HG02678 (cell line): ENCODE results near the gene DOCK2.
"Not testable (repeated sequence)": the region's sequence is repeated elsewhere in the genome, so short reads cannot be mapped to it uniquely, and the experiment has no call there.

Experiments
- ATAC-seq: cut with Tn5 transposase; IDR thresholded peaks from one replicate; pipeline ENCODE4 v1.9.1; 2021; ENCODE audit warnings: mild to moderate bottlenecking, moderate library complexity; ENCODE audit not compliant: unreplicated experiment

The DOCK2 gene

DNA sequence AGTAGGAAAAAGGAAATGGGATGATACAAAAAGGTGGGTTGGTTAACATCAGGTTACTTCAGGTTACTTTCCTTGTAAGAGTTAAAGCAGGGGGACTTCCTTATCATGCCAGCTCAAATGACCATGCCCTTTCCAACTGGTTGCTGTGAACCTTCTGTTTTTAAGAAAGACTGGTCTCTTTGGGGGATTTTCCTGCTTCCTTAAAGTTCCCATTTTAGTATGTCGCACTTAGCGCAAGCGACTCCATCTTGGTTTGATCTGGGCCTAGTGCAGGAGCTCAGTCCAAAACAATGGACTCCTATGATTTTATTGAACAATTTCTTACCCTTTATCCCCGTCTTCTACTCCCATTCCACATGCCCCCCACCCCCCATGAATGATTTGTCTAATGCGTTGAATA lies 173.4 kb downstream of the DOCK2 start:
- ATAC-seq, result no peak

DNA sequence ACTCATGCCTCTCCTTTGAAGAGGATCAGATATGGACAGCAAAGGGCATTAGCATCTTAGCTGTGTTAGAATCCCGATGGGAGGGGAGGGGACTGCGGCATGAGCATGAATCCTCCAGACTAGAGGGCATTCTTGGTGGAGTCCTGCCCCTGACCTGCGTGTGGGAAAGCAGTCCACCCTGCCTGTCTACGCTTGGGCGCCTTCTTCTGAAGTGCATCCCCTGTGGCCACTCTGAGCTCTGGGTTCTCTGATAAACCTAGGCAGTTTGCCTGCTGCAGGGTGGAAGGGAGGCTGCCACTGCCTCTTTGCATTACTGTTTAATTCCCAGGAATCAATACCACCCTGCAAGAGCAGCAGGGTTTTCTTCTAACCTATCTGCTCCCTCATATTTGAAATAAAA lies 173.9 kb downstream of the DOCK2 start:
- no peak for ATAC-seq

DNA sequence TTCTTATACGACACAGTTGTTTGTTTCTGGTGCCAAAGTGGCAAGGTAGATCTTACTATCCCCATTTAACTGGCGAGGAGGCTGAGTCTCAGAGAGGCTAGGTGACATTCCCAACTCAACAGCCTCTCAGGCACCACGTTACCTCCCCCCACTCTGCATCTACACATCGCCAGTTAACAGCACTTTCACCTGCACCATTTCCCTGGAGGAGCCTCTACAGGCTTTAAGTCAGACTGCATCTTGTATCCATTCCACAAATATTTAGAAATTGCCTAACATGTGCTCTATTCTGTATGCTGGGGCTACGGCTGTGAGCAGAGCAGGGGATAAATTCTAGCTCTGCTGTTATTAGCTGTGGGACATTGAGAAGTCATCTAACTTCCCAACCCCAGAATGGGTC lies 174.6 kb downstream of the DOCK2 start:
- ATAC-seq, result no peak

DNA sequence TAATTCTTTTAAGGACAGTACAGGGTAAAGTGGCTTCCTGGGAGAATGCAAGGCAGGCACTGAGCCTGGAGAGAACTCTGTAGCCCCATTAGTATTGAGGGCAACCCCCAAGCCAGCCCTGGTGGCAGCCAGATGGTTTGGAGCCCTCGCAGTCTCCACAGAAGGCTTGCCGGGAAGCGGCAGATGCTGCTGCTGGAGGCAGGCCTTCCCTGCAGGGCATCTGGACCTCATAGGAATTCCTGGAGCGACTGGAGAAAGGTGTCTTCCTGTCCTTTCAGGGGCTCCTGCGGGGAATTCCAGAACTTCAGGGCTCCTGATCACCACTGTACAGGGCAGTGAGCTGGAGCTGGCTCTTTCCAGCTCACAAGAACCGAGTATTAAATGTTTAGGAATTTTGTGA lies 175.7 kb downstream of the DOCK2 start:
- ATAC-seq, result no peak

DNA sequence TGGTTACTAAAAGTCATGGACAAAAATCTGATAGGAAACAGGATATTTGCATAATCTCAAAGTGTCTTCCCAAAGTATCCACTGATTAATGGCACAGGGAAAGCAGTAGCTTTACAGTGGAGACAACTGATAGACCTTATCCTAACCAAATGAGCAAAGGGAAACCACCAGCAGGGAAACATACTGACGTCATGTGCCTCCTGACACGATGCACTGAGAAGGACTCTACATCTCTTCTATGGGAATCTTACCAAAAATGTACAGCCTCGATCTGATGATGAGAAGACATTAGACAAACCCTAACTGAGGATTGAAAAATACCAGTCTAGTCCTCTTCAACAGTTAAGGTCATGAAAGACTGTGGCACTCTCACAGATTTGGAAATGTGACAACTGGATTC lies 177.0 kb downstream of the DOCK2 start:
- no peak for ATAC-seq

DNA sequence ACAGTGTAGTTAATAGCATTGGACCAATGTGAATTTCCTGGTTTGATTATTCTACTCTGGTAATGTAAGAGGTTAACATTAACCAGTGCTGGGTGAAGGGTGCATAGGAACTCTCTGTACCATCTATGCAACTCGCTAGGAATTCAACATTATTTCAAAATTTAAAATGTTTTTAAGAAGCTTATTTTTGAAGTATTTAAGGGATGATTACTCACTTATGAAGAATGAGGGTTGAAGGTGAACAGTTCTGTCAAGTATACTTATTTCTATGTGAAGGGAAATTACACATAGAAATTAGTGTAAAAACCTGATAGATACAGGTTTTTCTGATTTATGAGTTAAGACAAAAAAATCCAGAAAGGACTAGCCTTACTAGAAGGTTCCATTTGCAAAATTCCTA lies 177.4 kb downstream of the DOCK2 start:
- no peak for ATAC-seq

DNA sequence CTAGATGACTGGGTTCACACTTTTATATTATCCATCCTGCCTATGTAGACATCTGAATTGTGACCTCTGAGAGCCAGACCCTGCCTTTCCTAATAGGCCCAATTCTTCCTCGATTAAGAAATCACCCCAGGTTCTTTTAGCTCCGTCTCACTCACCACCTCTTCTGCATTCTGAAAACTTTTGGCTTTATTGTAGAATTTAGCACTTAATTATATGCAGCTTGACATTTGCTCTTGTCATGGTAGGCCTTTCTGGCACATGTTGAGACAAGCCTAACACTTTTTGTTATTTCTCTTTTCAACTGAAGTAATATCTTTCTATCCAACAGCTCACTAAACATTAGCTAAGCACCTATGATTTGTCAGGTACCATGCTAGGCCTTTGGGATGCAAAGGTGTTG lies 180.0 kb downstream of the DOCK2 start:
- no peak for ATAC-seq

DNA sequence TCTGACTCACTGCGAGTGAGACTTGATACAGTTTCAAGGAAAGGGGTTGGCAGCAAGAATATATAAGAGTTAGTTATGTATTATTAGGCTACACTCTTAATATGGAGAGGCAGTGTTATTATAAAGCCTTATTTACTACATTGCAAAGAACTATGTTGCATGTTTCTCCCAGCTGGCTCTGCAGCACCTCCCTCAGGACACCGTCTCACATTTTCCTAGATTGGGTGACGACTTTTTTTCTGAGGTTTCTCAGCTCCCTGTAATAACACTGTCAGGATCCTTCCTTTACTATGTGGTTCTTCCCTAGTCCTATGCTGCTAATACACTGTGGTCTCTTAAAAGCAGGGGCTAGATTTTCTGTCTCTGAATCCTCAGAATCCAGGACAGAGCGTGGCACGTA lies 189.5 kb downstream of the DOCK2 start:
- ATAC-seq, result no peak

DNA sequence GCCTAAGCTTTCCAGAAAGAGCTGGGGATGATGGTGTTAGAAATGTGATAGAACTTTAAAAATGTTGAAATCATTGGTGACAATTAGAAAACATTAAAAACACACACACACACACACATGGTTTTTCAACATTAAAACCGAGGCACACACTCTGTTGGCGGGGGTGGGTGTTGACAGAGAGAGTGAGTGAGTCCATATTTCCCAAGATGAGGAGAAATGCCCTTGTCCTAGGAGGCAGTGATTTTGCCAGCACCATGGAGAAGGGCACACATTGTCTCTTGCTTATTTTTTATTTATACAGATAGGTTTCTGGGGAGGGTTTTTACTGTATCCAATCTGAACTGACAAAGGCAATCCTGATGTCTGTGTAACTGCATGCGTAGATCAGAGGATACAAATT lies 190.7 kb downstream of the DOCK2 start:
- no peak for ATAC-seq

DNA sequence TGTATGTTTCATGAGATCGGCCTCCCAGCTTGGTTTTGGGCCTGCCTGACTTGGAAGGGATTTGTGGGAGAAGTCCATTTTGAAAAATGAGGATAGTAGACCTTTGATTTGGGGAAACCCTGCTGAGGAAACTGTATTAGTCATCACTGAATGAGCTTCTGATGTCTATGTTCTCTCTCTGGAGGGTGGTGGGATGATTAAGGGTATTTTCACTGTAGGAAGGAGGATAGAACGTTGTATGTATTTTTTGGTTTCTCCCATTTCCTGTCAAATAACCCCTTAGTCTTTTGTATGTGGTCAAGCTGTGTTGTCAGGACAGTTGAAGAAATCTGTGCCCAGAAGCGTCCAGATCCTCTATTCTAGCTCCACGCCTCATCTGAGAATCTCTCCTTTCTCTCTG lies 191.3 kb downstream of the DOCK2 start:
- ATAC-seq, result no peak

DNA sequence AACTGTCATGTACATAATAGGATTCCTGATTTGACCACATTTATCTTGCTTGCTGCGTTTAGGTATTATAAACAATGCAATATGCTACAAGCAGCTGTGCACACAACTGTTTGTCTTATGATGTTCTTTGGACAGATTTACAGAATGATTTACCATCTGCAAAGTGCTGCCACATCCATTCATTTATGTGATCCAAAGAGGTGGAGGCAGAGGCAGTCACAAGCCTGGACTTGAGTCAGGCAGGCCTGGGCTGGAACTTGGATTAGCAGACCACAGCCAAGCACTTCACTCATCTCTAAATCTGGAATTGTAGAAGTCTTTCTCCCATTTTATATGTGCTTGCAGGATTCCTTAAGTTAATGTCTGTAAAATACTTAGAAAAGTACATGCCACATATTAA lies 194.3 kb downstream of the DOCK2 start:
- no peak for ATAC-seq

DNA sequence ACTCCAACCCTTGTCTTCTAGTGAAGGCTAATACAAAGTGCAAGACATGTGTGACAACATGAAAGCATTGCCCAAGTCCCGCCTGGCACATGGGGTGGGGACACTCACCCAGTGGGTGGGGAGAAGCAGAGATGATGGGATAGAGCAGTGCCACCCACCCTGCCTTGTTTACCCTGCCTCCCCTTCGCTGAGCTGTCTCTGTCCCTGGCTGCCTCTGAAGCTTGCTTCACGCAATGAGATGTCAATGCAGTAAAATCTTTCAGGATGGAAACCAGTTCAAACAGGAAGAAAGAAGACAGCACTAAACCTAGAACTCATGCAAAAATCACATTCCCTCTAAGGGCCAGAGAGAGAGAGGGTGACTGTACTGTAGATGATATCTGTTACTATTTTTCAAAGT lies 195.2 kb downstream of the DOCK2 start:
- no peak for ATAC-seq

DNA sequence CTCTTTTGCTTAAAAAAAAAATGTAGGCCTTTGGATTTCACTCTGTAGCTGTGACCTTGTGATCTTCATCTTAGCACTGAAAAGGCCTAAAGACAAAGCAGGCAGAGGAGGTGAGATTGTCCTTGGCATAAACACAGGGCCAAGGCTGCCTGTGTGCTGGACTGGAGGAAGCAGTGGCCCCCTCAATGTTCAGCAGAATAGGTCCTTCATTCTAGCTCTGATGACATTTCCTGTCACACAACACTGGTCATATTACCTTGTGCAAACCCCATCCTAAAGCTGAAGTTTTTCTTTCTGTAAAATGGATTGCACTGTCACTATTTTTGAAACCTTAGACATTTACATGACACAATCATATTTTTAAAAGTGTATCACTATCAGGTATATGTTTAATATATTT lies 195.8 kb downstream of the DOCK2 start:
- ATAC-seq, result no peak

DNA sequence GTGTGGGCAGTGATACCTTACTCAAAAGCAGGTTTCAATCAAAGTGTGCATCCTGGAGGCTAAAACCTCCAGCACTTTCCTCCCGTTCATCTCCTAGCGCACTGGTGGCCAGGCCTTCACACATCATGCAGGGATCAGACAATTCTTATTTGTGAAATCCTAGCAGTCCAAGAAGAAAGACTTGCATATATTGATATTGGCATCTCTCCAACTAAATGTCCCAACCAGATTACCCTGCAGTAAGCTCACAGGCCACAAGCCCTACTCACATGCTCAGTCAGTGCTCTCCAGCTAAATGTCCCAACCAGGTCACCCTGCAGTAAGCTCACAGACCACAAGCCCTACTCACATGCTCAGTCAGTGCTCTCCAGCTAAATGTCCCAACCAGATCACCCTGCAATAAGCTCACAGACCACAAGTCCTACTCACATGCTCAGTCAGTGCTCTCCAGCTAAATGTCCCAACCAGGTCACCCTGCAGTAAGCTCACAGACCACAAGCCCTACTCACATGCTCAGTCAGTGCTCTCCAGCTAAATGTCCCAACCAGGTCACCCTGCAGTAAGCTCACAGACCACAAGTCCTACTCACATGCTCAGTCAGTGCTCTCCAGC lies 196.7 kb downstream of the DOCK2 start:
- ATAC-seq, result not testable (repeated sequence)

DNA sequence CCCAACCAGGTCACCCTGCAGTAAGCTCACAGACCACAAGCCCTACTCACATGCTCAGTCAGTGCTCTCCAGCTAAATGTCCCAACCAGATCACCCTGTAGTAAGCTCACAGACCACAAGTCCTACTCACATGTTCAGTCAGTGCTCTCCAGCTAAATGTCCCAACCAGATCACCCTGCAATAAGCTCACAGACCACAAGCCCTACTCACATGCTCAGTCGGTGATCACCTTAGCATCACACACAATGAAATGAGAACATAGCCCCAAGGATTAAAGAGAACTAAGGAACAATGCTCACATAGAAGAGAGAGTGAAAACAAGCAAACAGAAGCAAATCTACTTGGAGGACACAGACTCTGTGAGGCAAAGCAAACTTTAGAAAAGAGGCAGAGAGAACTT lies 197.5 kb downstream of the DOCK2 start:
- not testable (repeated sequence) for ATAC-seq

DNA sequence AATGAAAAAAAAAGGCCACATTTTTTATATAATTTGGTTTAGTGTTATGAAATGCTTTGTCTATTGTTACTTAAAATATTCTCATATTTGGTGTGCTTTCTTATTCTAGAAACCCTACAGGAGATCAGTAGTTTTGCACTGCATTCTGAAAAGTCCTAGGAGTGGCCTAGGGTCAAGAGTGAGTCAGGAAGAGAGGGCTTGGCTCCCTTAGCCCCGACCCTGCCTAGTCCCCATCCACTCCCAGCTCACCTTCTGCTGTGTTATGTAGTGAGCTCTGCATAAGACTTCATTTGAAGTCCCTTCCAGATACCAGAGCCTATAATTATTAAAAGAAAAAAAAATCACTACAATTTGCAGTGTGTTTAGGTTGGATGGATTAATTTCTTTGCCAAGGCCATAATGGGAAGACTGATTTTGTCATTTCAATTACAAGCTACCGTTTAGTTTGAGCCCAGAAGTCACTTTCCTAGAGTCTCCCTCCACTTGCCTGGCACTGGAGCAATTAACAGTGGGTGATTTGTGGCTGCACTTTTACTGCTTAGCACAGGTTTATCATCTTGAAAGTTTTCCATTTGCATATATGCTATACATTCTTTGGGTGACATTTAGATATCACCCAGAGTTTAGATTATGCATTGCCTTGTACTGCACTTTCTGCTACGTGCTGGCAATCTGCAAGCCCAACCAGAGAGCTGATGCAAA lies 199.9 kb downstream of the DOCK2 start:
- ATAC-seq, result no peak

DNA sequence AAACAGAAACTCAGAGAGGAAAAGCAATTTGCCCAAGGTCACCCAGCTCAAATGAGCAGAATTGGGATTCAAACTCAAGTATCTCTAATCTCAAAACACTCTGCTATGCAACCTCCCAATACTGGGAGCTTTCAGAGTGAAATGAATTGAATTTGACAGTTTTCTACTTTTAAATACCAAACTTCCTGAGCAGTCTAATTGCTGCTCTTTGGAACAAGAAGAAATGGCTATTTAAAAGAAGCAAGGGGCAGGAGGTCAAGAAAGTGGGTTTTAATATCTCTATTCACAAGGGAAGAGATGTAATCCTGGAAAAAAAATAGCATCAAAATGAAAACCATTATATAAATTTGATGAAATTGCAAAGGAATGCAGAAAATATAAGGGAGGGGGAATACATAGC lies 200.6 kb downstream of the DOCK2 start:
- ATAC-seq, result no peak

DNA sequence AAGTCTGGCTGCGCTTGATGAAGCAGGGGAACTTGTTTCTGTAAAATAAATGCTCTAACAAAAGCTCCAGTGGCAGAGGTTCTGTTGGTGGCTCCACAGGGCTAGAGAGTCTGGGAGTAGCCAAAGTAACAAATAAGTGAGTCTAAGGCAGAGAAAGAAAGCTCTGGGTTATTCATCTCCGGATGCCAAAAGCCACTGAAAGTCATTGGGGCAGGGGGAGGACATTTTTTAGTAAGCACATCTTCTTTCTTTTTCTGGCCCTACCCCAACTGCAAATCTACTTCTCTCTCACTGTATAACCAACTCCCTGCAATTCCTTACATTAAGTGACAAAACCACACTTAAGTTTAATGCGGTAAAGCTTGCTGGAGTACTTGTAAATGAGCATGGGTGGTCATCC lies 201.6 kb downstream of the DOCK2 start:
- ATAC-seq, result peak; percentile 91

DNA sequence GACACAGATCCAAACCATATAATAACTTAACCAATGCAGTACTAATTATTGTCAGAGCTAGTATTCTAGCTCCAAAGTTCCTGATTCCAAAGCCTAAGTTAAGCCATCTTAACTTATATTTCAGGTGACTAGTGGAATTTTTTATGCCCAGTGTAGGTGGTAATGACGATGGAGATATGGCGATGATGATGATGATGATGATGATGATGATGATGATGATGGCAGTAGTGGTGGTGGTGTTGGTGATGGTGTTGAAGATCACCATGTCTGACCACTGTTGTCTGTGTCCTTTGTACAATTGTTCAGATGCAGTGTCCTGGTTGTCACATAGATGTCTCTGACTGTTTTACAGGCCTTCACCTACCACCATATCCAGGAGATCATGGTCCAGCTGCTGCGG lies 203.3 kb downstream of the DOCK2 start:
- ATAC-seq, result no peak

DNA sequence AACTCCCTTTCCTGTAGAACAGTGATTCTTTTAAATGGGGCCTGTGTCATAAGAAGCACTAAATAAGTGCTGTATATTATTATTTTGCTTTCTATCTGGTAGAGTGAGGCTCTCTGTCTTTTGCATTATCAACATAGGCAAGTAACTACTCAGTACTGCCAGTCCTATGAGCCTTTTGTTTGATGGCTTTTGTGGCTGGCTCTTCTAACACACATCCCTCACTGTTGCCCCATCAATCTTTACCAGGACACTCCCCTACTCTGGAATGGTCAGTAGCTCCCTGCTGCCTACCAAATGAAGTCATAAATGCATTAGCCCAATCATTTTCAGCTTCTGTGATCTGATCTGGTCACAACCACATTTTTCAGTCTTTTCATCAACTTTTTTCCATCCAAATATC lies 205.6 kb downstream of the DOCK2 start:
- ATAC-seq, result no peak

DNA sequence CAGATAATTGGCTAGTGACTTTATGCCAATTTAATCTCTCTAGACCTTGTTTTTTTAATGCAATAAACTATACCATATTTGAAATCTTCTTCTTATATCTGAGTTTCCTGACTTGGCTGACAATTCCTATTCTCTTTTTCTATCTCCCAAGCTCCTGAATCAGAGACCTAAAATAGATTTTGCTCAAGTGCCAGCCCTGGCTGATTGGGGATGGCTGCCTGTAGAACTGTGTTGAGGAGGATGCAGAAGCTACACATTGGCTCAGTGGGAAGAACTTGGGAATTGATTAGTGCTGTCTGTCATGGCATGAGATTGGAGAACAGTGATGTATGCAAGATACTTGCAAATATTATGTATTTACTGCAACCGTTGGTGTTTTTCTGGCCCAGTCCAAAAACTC lies 210.4 kb downstream of the DOCK2 start:
- ATAC-seq, result no peak

DNA sequence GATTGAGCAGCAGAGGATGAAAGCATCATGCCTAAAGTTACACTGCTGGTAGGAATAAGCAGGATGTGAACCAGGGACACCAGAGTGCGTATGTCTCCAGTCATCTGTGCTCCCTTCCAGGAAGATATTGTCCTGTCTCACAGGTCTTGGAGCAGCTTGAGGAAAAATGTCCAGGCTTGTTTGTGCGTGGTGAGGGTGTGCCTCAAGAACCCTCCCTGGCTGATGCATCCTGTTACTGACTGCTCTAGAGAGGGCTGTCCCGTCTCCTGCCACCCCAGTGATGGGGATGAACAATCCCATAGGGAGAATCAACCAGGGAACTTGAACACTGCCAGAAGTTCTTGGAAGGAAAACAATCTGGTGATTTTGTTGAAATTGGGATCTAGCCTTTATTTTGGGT lies 211.2 kb downstream of the DOCK2 start:
- no peak for ATAC-seq

DNA sequence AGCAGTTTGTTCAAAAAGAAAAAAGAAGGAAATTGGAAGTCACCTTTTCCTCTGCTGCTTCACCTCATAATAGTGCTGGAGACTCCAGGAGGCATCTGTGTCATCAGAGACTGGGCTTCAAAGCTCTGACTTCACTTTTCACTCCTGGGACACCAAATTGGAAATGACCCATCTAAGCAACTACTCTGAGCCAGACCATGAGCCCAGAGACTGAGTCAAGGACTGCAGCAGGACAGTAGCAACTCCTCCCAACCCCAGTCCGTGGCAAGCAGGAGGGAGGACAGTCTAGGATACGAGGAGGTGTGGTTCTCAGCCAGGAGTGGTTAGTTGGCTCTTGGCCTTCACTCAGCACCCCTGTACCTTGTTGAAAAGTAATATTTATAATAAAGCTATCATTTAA lies 211.7 kb downstream of the DOCK2 start:
- ATAC-seq, result no peak
